Glutamatergic neuron (in vitro differentiated cells): ENCODE measurements around the gene GRIK4. TPM values are rescaled to one million over a fixed set of nuclear protein-coding genes. Genes with fewer than 3 reads are reported as not detected.

Source experiments
- DNase-seq: peaks from one replicate; pipeline ENCODE4 v3.0.0; 2022
- H3K27ac Mint-ChIP-seq: one replicate; pipeline ENCODE4 v1.8.0; 2020; ENCODE audit warnings: mild to moderate bottlenecking, mixed read lengths, inconsistent platforms; ENCODE audit not compliant: unreplicated experiment
- H3K27me3 Mint-ChIP-seq: one replicate; pipeline ENCODE4 v1.8.0; 2020; ENCODE audit warnings: mild to moderate bottlenecking, moderate library complexity, mixed read lengths, inconsistent platforms; ENCODE audit not compliant: unreplicated experiment
- H3K36me3 Mint-ChIP-seq: one replicate; pipeline ENCODE4 v1.8.0; 2020; ENCODE audit warnings: mild to moderate bottlenecking, mixed read lengths, inconsistent platforms; ENCODE audit not compliant: unreplicated experiment
- H3K4me1 Mint-ChIP-seq: one replicate; pipeline ENCODE4 v1.8.0; 2020; ENCODE audit warnings: mild to moderate bottlenecking, low read depth, mixed read lengths, inconsistent platforms; ENCODE audit not compliant: unreplicated experiment
- H3K4me3 Mint-ChIP-seq: one replicate; pipeline ENCODE4 v1.8.0; 2020; ENCODE audit warnings: mild to moderate bottlenecking, mixed read lengths, inconsistent platforms; ENCODE audit not compliant: unreplicated experiment
- H3K9me3 Mint-ChIP-seq: one replicate; pipeline ENCODE4 v1.8.0; 2020; ENCODE audit warnings: mild to moderate bottlenecking, moderate library complexity, mixed read lengths, inconsistent platforms; ENCODE audit not compliant: unreplicated experiment
- CTCF ChIP-seq: fragments of 200-600 bp; sonication (generic); IDR thresholded peaks from one replicate; pipeline ENCODE4 v1.5.0; 2021; ENCODE audit not compliant: partially characterized antibody, unreplicated experiment
- total RNA-seq: library from RNA; stranded (reverse); fragmentation: NEBNext Ultra II Directional; extraction: Animal tissue kit (Norgen Biotek cat#: 25700); gene quantifications from one replicate; pipeline ENCODE4 v1.2.1, GENCODE V29; 2021; ENCODE audit not compliant: unreplicated experiment

Gene GRIK4
- total RNA-seq, 1 donor from 2014 or later, result 3.6 TPM

DNA sequence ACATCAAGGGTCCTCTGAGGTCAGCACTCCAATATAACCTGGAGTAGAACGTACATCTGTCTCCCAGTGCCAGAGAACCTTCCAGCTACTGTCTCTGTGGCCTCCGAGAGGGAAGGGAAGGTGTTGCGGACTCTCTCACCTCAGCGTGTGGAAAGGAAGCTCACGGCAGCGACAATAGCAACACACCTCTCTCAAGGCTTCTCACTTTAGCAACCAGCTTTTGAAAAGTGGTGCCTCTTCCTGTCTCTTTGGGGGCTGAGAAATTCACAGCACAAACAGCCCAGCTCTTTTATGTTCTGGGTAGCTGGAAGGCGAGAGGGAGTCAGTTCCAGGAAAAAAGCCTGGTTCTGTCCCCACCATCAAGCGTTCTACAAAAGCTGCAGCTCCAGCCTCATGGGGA, 355.5 kb downstream of the GRIK4 start:
- DNase-seq, result no peak
- Mint-ChIP-seq H3K4me3 (no peak overlapping the region), H3K36me3 (no peaks in the 10 kb centered on the region), H3K27ac (no peak overlapping the region), H3K9me3 (peaks cover 4% of the 10 kb centered on the region), H3K27me3 (peaks cover 3% of the 10 kb centered on the region), H3K4me1 (peaks cover 1% of the 10 kb centered on the region)
- no peak for TF ChIP-seq CTCF

GRCh38 chr11:120867531-120867930, 356.0 kb downstream of the GRIK4 start:
- Mint-ChIP-seq H3K36me3 (no peaks in the 10 kb centered on the region), H3K27ac (no peak overlapping the region), H3K27me3 (peaks cover 3% of the 10 kb centered on the region), H3K4me1 (no peaks in the 10 kb centered on the region), H3K9me3 (peaks cover 4% of the 10 kb centered on the region), H3K4me3 (no peak overlapping the region)
- no peak for TF ChIP-seq CTCF
- DNase-seq, result no peak

DNA sequence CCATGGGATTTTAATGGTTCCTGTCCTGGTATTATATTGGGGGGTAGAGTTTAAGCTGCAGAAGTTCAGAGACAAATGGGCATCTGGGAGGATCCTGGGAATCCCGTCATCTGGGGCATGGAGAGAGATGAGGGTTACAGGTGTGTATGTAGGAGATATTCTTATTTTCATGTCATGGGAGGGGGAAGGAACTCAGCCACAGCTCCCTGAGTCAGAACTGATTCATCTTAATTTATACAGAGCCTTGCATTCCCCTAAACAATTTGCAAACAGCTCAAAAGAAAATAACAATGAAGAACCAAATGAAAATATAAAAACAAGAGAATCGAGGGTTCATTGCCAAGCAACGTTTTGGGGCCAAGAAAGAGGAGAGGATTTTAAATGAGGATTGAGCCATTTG, 356.4 kb downstream of the GRIK4 start:
- no peak for TF ChIP-seq CTCF
- no peak overlapping the region for H3K4me3 Mint-ChIP-seq
- H3K9me3 Mint-ChIP-seq, result peaks cover 4% of the 10 kb centered on the region
- no peak for DNase-seq
- H3K27ac Mint-ChIP-seq, result no peak overlapping the region
- H3K36me3 Mint-ChIP-seq, result no peaks in the 10 kb centered on the region
- peaks cover 6% of the 10 kb centered on the region for H3K27me3 Mint-ChIP-seq
- no peaks in the 10 kb centered on the region for H3K4me1 Mint-ChIP-seq

- no peak overlapping the region for H3K4me3 Mint-ChIP-seq
- H3K27ac Mint-ChIP-seq, result no peak overlapping the region
- H3K4me1 Mint-ChIP-seq, result no peaks in the 10 kb centered on the region
- peaks cover 4% of the 10 kb centered on the region for H3K27me3 Mint-ChIP-seq
- H3K9me3 Mint-ChIP-seq, result peaks cover 4% of the 10 kb centered on the region
- DNase-seq, result no peak
- no peaks in the 10 kb centered on the region for H3K36me3 Mint-ChIP-seq
- TF ChIP-seq CTCF, result no peak
These were observed 357.5 kb downstream of the GRIK4 start for GRCh38 chr11:120869097-120869496.

DNA sequence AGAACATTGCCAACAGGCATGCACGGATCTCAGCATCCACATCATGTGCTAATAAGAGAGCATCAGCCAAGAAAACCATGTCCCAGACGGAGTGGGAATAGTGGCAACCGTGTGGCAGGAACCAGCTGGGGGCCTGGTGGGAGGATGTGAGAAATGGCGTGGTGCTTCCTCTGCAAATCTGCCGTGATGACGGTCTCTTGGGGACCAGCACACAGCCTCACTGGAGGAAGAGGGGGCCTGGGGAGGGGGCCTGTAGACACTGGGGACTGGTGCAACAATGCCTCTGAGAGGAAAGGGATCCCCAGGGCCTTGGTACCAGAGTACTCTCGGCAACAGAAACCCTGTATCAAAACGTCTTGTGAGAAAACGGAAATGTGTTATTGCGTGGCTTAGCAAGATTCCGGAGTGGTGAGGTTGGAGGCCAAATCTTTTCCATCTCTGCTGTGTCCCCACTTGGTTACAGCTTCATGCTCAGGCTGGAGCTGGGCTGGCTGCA, 358.0 kb downstream of the GRIK4 start:
- peaks cover 4% of the 10 kb centered on the region for H3K27me3 Mint-ChIP-seq
- DNase-seq, result no peak
- no peak overlapping the region for H3K4me3 Mint-ChIP-seq

More for the DNA sequence above, 358.0 kb downstream of the GRIK4 start:
- H3K36me3 Mint-ChIP-seq, result no peaks in the 10 kb centered on the region
- peaks cover 4% of the 10 kb centered on the region for H3K9me3 Mint-ChIP-seq
- H3K4me1 Mint-ChIP-seq, result no peaks in the 10 kb centered on the region
- H3K27ac Mint-ChIP-seq, result no peak overlapping the region
- TF ChIP-seq CTCF, result no peak
